Measurements from ENCODE around the gene KCNJ6. TPM values are rescaled to one million over a fixed set of nuclear protein-coding genes. Genes with fewer than 3 reads are reported as not detected.

Gene KCNJ6
- total and polyA plus RNA-seq, 8 donors, result 0.28 to 1.9 (median 0.55) TPM

DNA sequence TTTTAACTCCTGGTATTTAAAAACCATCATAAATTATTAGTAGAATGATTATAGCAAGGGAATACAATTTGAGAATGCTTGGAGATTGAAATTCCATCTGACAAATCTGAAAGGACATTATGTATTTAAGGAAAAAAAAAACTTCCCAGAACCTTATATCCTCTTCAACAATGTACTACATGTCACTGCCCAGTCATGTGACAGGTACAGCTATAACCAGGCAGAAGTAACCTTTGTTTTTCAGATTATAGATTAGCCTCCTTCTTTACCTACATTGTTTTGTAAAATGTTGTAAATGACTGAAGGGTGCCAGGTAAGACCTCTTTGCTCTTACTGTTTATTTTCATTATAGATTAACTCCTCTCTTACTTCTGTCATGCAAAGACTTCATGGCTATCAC is 96.9 kb downstream of the KCNJ6 start:
- no peak for DNase-seq
- FAIRE-seq, result no peak
- Histone ChIP-seq H3K4me1 (no peaks in the 10 kb centered on the region), H3K9me3 (no peaks in the 10 kb centered on the region), H3K27me3 (peaks cover 0 to 3% (median under 1%) of the 10 kb centered on the region in 4 donors), H3K27ac (no peak overlapping the region), H3K36me3 (no peaks in the 10 kb centered on the region), H3K4me3 (no peak overlapping the region)
- TF ChIP-seq, protein P1, sequence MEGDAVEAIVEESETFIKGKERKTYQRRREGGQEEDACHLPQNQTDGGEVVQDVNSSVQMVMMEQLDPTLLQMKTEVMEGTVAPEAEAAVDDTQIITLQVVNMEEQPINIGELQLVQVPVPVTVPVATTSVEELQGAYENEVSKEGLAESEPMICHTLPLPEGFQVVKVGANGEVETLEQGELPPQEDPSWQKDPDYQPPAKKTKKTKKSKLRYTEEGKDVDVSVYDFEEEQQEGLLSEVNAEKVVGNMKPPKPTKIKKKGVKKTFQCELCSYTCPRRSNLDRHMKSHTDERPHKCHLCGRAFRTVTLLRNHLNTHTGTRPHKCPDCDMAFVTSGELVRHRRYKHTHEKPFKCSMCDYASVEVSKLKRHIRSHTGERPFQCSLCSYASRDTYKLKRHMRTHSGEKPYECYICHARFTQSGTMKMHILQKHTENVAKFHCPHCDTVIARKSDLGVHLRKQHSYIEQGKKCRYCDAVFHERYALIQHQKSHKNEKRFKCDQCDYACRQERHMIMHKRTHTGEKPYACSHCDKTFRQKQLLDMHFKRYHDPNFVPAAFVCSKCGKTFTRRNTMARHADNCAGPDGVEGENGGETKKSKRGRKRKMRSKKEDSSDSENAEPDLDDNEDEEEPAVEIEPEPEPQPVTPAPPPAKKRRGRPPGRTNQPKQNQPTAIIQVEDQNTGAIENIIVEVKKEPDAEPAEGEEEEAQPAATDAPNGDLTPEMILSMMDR (IDR thresholded peaks at IDR 0.05), result no peak
- intact Hi-C loops (cut with DNase I), result no loop called here
- ATAC-seq, result no peak

DNA sequence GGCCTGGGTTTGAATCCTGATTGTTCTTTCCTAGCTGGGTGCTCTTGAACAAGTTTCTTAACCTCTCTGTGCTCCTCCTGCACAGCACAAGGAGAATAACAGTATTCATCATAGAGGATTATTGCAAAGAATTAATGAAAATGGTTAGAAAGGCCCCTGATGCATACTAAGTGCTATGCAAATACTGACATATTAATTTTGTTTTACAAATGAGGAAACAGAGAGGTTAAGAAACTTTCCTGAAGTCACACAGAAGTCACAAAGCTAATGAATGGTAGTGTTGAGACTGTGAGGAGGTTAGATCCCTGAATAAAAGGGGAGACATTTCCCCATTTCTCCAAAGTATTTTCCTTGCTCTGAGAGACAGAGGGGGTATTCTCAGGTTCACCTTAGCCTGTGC is 99.0 kb downstream of the KCNJ6 start:
- Histone ChIP-seq H3K36me3 (no peaks in the 10 kb centered on the region), H3K27me3 (peaks cover 0 to 3% (median 0%) of the 10 kb centered on the region in 4 donors), H3K9me3 (no peaks in the 10 kb centered on the region), H3K4me1 (no peaks in the 10 kb centered on the region), H3K27ac (no peak overlapping the region), H3K4me3 (no peak overlapping the region)
- no peak for ATAC-seq
- TF ChIP-seq, protein P1 (IDR thresholded peaks at IDR 0.05), result no peak
- DNase-seq, result no peak
- no peak for FAIRE-seq
- intact Hi-C loops (cut with DNase I), result no loop called here

DNA sequence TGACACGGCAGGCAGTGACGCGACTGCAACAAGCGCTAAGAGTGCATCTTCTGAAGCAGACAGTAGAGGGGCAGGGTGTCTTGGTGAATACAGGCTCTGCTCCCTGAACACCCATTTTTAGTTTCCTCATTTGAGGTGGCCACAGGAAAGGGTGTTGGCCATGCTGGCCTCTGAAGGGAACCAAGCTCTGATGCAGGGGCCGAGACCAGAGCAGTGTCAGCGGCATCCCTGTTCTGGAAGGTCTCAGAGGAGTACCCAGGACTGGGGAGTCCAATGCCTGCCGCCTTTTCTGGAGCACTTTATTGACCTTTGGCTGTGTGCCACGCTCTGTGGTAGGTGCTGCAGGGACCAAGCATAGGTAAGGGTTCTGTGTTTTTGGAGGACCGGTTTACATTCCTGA is 100.4 kb downstream of the KCNJ6 start:
- no peaks in the 10 kb centered on the region for H3K4me1 ChIP-seq
- ATAC-seq (no peak), FAIRE-seq (no peak), DNase-seq (no peak)
- H3K36me3 ChIP-seq, result no peaks in the 10 kb centered on the region
- no peak overlapping the region for H3K4me3 ChIP-seq
- no peak overlapping the region for H3K27ac ChIP-seq
- TF ChIP-seq, protein P1 (IDR thresholded peaks at IDR 0.05), result no peak
- 81 to 84% methylated on average over 9 of the region's 9 CpGs for WGBS, 2 donors
- no peaks in the 10 kb centered on the region for H3K9me3 ChIP-seq
- intact Hi-C loops (cut with DNase I), result no loop called here
- H3K27me3 ChIP-seq, result peaks cover 0 to 5% (median 0%) of the 10 kb centered on the region in 4 donors

DNA sequence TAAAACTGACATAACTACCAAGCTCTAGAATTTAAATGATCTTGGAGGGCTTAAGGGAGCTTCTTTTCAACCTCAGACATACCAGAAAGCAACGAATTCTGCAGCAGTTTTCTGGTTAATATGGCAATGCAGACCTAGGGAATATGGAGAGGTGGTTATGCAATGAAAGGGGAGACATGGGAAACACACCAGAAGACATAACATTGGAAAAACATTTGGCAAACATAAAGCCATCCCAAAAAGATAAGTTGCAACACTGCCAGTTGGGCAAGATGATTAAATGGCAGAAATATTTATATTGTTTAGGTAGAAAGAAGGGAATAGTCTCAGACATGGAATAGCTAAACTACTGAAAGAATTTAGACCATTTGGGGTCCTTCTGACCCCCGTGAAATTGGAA is 104.5 kb downstream of the KCNJ6 start:
- no peak for ATAC-seq
- 28 to 35% methylated on average over 2 of the region's 2 CpGs for WGBS, 2 donors
- no peak overlapping the region for H3K27ac ChIP-seq
- H3K27me3 ChIP-seq, result peaks cover 0 to 5% (median 0%) of the 10 kb centered on the region in 4 donors
- no peaks in the 10 kb centered on the region for H3K36me3 ChIP-seq
- intact Hi-C loops (cut with DNase I), result no loop called here
- DNase-seq, result no peak
- H3K4me3 ChIP-seq, result no peak overlapping the region
- no peaks in the 10 kb centered on the region for H3K4me1 ChIP-seq
- no peak for FAIRE-seq
- H3K9me3 ChIP-seq, result no peaks in the 10 kb centered on the region
- TF ChIP-seq, protein P1 (IDR thresholded peaks at IDR 0.05), result no peak

DNA sequence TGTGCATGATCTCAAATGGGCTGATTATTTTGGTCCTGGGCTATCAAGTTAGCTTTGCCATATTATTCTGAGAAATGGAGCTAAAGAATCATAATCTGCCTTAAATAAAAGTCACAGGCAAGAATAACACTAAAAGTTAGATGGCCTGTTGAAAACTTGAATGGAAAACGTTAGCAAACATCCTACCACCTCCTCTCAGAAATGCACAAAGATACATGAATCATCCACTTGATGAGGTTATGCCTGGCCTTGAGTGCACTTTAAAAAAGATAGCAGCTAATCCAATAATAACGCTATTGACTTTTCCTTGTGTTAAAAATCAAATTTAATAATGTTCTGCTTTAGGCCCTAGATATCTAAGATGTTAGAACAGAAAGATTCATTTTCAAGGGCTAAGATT is 108.0 kb downstream of the KCNJ6 start:
- TF ChIP-seq, protein P1 (IDR thresholded peaks at IDR 0.05), result no peak
- peaks cover 0 to 5% (median 0%) of the 10 kb centered on the region in 4 donors for H3K27me3 ChIP-seq
- 52 to 57% methylated on average over 2 of the region's 2 CpGs for WGBS, 2 donors
- H3K27ac ChIP-seq, result no peak overlapping the region
- intact Hi-C loops (cut with DNase I), result no loop called here
- no peaks in the 10 kb centered on the region for H3K4me1 ChIP-seq
- no peaks in the 10 kb centered on the region for H3K9me3 ChIP-seq
- ATAC-seq (no peak), DNase-seq (no peak), FAIRE-seq (no peak)
- no peaks in the 10 kb centered on the region for H3K36me3 ChIP-seq
- no peak overlapping the region for H3K4me3 ChIP-seq

All from pancreas (tissue), 10 donors.